H1 (cell line): ENCODE measurements around the gene DDX23. TPM values are rescaled to one million over a fixed set of nuclear protein-coding genes. Genes with fewer than 3 reads are reported as not detected.

ENCODE experiments used
- BRCA1 ChIP-seq: IDR thresholded peaks from 2 replicates; pipeline ENCODE4 v1.6.1; 2012; ENCODE audit warnings: low read depth, low read length, improper control_type of control experiment
- CHD1 ChIP-seq: IDR thresholded peaks from 2 replicates; pipeline ENCODE4 v1.6.1; 2012; ENCODE audit warnings: low read depth, low read length, improper control_type of control experiment
- CHD2 ChIP-seq: IDR thresholded peaks from 2 replicates; pipeline ENCODE4 v1.6.1; 2012; ENCODE audit warnings: low read length, improper control_type of control experiment
- EGR1 ChIP-seq: IDR thresholded peaks from 2 replicates; pipeline ENCODE4 v1.6.1; 2011; ENCODE audit warnings: low read depth, low read length, borderline replicate concordance
- EZH2 ChIP-seq: fragments of 200-600 bp; sonication (generic); IDR thresholded peaks from 2 replicates; pipeline ENCODE4 v1.7.1; 2012; ENCODE audit warnings: low read depth, mild to moderate bottlenecking, moderate library complexity, low read length, inconsistent platforms; ENCODE audit not compliant: severe bottlenecking
- GABPA ChIP-seq: IDR thresholded peaks from 2 replicates; pipeline ENCODE4 v1.6.1; 2011; ENCODE audit warnings: mild to moderate bottlenecking, low read length, moderate library complexity, borderline replicate concordance; ENCODE audit not compliant: insufficient read depth
- HDAC2 ChIP-seq, 2 experiments: fragments of 300-600 bp in 1 of 2; sonication (generic) in 1 of 2; IDR thresholded peaks; 2 replicates each; pipeline ENCODE4 v1.6.1; 2011 to 2012; ENCODE audit warnings: low read depth in 2 of 2, low read length in 2 of 2, mild to moderate bottlenecking in 2 of 2, moderate library complexity in 2 of 2, borderline replicate concordance in 1 of 2, inconsistent platforms in 1 of 2
- POLR2A ChIP-seq, 2 experiments: IDR thresholded peaks; 1 replicate in 1 of 2; 2 replicates in 1 of 2; pipeline ENCODE4 v1.6.1; 2011; ENCODE audit warnings: low read depth in 2 of 2, low read length in 2 of 2, mild to moderate bottlenecking in 2 of 2; ENCODE audit errors: control extremely low read depth in 1 of 2
- POU5F1 ChIP-seq: IDR thresholded peaks from 2 replicates; pipeline ENCODE4 v1.6.1; 2011; ENCODE audit warnings: low read depth, mild to moderate bottlenecking, low read length, moderate library complexity
- RFX5 ChIP-seq: IDR thresholded peaks from 2 replicates; pipeline ENCODE4 v1.6.1; 2011; ENCODE audit warnings: low read depth, low read length, improper control_type of control experiment, borderline replicate concordance
- SP1 ChIP-seq: IDR thresholded peaks from 2 replicates; pipeline ENCODE4 v1.6.1; 2011; ENCODE audit warnings: low read depth, low read length
- SUZ12 ChIP-seq: fragments of 200-600 bp; sonication (generic); IDR thresholded peaks from 2 replicates; pipeline ENCODE4 v1.6.1; 2012; ENCODE audit warnings: mild to moderate bottlenecking, inconsistent platforms, low read length, moderate library complexity, mixed read lengths
- TAF7 ChIP-seq: optimal IDR thresholded peaks from 2 replicates; pipeline ENCODE3; 2011; ENCODE audit warnings: low read depth, mild to moderate bottlenecking, inconsistent platforms, low read length, moderate library complexity, borderline replicate concordance
- ZNF274 ChIP-seq: IDR thresholded peaks from 2 replicates; pipeline ENCODE4 v1.7.0; 2012; ENCODE audit warnings: low read length, borderline replicate concordance; ENCODE audit errors: extremely low read depth
- polyA plus RNA-seq, 7 experiments: library from polyadenylated mRNA; depleted of rRNA in 3 of 7; stranded (reverse) in 5 of 7; unstranded in 2 of 7; fragments of >200 nt in 5 of 7; fragments of 200-250 nt in 2 of 7; gene quantifications; 1 replicate in 5 of 7; 2 replicates in 1 of 7; 4 replicates in 1 of 7; pipeline versions ENCODE4 v1.2.1 to v1.2.3, GENCODE V29; 2011 to 2013; ENCODE audit warnings: missing spikeins in 2 of 7, mixed read lengths in 2 of 7
- total RNA-seq: library from RNA; stranded (reverse); fragmentation: NEBNext Ultra II Directional; extraction: Animal tissue kit (Norgen Biotek cat#: 25700); gene quantifications from 2 replicates; pipeline ENCODE4 v1.2.1, GENCODE V29; 2021
- TF ChIP-seq, protein P1 (sequence below): IDR thresholded peaks from 2 replicates; pipeline ENCODE4 v1.6.1; 2011; ENCODE audit warnings: low read length, improper control_type of control experiment

The DDX23 gene
- total and polyA plus RNA-seq, 2 of the 8 experiments (the other 6 are each of a cell fraction or from before 2014, with no cell fraction given) = 43.5 to 107 TPM

DNA sequence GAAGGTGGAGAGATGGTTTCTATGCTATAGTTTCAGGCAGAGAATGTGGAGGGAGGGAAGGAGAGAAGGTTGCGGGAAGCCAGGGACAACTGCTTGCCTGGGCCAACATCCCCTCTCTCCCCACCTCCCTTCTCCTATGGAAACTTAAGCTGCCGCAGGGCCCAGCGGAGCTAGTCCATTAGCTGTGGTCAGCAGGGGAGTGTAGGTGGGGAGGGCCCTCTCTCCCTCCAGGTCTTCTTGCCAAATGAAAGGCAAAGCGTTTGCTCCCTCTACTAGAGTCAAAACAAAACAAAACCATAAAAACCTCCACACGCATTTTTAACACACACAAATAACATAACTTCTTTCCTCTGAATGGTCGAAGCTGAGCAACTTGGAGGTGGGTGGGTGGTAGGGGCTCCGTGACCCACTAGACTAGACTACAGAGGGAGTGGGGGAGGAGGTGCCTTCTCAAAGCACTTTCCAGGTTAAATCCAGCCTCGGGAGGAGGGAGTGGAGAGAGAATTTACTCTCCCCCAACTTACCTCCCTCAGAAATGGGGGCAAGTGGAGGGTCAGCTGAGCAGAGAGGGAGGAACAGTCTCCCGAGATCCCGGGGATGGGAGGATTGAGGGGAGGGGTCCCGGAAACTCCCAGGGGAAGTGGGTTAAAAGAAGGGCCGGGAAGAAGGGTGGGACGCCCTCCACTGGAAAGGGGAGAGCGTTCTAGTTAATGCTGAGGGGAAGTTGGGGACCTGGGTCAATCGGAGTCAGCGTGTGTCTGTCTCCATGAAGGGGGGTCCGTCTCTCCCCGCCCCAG is 38.3 kb downstream of the DDX23 start (continued):
- peak; percentile 29 to 76; a peak in 1 of 4 replicates for TF ChIP-seq HDAC2 (IDR thresholded peaks at IDR 0.05; ENCODE audit: borderline replicate concordance in 1 of 2, low read depth in 2 of 2, low read length in 2 of 2)
- no peak for TF ChIP-seq TAF7
- no peak for TF ChIP-seq POLR2A (IDR thresholded peaks at IDR 0.05; ENCODE audit: control extremely low read depth in 1 of 2, low read depth in 2 of 2, low read length in 2 of 2)
- TF ChIP-seq EGR1 = peak; percentile 83
- no peak for TF ChIP-seq RFX5
- TF ChIP-seq, protein P1, sequence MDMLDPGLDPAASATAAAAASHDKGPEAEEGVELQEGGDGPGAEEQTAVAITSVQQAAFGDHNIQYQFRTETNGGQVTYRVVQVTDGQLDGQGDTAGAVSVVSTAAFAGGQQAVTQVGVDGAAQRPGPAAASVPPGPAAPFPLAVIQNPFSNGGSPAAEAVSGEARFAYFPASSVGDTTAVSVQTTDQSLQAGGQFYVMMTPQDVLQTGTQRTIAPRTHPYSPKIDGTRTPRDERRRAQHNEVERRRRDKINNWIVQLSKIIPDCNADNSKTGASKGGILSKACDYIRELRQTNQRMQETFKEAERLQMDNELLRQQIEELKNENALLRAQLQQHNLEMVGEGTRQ = no peak
- TF ChIP-seq SP1 = no peak
- TF ChIP-seq SUZ12 = peak; percentile 48; the same call in 1 of the 2 replicates
- TF ChIP-seq ZNF274 = no peak
- no peak for TF ChIP-seq CHD2
- TF ChIP-seq EZH2 = no peak
- no peak for TF ChIP-seq GABPA
- TF ChIP-seq BRCA1 = no peak
- no peak for TF ChIP-seq POU5F1
- no peak for TF ChIP-seq CHD1
